Activated T-helper 17 cell treated with anti-CD3 and anti-CD28 coated beads, Interleukin-2, amount 50 U/mL, for 72 hours (primary cell): ENCODE results near the gene EIF3I. TPM values are rescaled to one million over a fixed set of nuclear protein-coding genes. Genes with fewer than 3 reads are reported as not detected.
A peak's percentile ranks its signal among the peaks of the same experiment; 100 is the strongest.
"Not testable (repeated sequence)": the region's sequence is repeated elsewhere in the genome, so short reads cannot be mapped to it uniquely, and the experiment has no call there.

Experiments
- ATAC-seq: fragments of 150-1000 bp; cut with Tn5 transposase; replicated peaks from 2 replicates; pipeline ENCODE4 v1.10.0; 2021; ENCODE audit warnings: mild to moderate bottlenecking, moderate library complexity
- H3K27ac Mint-ChIP-seq: one replicate; pipeline ENCODE4 v1.8.0; 2022; ENCODE audit warnings: mixed read lengths
- H3K27me3 Mint-ChIP-seq: one replicate; pipeline ENCODE4 v1.8.0; 2022; ENCODE audit warnings: mixed read lengths
- H3K36me3 Mint-ChIP-seq: one replicate; pipeline ENCODE4 v1.8.0; 2022; ENCODE audit warnings: low read depth, mild to moderate bottlenecking, mixed read lengths
- H3K4me1 Mint-ChIP-seq: one replicate; pipeline ENCODE4 v1.8.0; 2022; ENCODE audit warnings: mixed read lengths
- H3K4me3 Mint-ChIP-seq: one replicate; pipeline ENCODE4 v1.8.0; 2022; ENCODE audit warnings: mild to moderate bottlenecking, mixed read lengths
- H3K9me3 Mint-ChIP-seq: one replicate; pipeline ENCODE4 v1.8.0; 2022; ENCODE audit warnings: mixed read lengths
- total RNA-seq, 2 donors: library from RNA; stranded (reverse); gene quantifications; one replicate each; pipeline ENCODE4 v1.2.3, GENCODE V29; 2022

The EIF3I gene
- total RNA-seq, 2 donors from 2014 or later, result 203 to 303 TPM

DNA sequence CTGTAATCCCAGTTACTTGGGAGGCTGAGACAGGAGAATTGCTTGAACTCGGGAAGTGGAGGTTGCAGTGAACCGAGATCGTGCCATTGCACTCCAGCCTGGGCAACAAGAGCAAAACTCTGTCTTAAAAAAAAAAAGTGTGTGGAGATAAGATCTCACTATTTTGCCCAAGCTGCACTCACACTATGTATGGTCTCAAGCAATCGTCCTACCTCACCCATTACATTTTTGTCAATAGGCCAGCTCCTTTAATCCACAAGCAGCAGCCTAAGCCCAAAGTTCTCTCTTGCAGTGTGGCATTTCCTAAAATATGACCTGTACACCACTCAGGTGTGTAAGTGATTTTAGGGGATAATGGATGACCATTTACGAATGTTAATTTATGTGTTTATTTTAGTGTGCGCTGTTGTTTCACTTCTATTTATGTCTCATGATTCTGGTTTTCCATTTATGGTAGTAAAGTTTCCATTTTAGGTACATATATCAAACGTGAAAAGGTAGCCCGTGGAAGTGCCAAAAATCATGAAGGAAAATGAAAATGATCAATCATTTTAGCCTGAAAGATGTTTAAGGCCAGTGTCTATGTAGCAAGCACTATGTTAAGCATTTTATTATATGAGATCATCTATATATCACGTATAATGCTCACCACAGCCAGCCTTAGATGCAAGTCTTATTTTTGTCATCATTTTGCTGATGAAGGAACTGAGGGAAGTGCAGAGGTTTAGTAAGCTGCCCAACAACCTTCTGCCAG lies 34.4 kb downstream of the EIF3I start:
- Mint-ChIP-seq H3K9me3 (no peaks in the 10 kb centered on the region), H3K27ac (peak overlapping the region; percentile 92), H3K4me3 (peak overlapping the region; percentile 99), H3K27me3 (no peaks in the 10 kb centered on the region), H3K4me1 (peaks cover 22% of the 10 kb centered on the region), H3K36me3 (peaks cover 78% of the 10 kb centered on the region)
- peak; percentile 30 for ATAC-seq

GRCh38 chr1:32257227-32257508 lies 35.0 kb downstream of the EIF3I start:
- H3K4me1 Mint-ChIP-seq, result peaks cover 22% of the 10 kb centered on the region
- peaks cover 74% of the 10 kb centered on the region for H3K36me3 Mint-ChIP-seq
- H3K4me3 Mint-ChIP-seq, result peak overlapping the region; percentile 99
- no peaks in the 10 kb centered on the region for H3K9me3 Mint-ChIP-seq
- peak overlapping the region; percentile 92 for H3K27ac Mint-ChIP-seq
- ATAC-seq, result no peak
- no peaks in the 10 kb centered on the region for H3K27me3 Mint-ChIP-seq

DNA sequence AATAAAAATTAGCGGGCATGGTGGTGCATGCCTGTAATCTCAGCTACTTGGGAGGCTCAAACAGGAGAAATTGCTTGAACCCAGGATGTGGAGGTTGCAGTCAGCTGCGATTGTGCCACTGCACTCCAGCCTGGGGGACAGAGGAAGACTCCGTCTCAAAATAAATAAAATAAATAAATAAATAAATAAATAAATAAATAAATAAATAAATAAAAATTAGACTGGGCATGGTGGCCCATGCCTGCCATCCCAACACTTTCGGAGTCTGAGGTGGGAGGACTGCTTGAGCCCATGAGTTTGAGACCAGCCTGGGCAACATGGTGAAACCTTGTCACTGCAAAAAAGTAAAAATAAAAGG lies 41.0 kb downstream of the EIF3I start:
- not testable (repeated sequence) for ATAC-seq, H3K27me3 Mint-ChIP-seq, H3K9me3 Mint-ChIP-seq, H3K27ac Mint-ChIP-seq
- Mint-ChIP-seq H3K4me1 (peaks cover 29% of the 10 kb centered on the region), H3K4me3 (peak overlapping the region; percentile 62), H3K36me3 (peaks cover 65% of the 10 kb centered on the region)

DNA sequence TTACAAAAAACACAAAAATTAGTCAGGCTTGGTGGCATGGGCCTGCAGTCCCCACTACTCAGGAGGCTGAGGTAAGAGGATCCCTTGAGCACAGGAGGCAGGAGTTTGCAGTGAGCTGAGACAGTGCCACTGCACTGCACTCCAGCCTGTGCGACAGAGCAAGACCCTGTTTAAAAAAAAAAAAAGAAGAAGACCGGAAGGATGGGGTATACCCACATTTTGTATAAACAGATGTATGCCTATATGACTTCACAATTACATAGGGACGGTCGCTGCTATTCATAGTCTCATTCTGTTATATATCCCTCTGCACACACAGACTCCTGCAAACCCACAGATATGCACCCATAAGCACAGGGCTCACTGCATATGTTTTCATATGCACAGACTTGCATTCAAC lies 41.5 kb downstream of the EIF3I start:
- H3K4me3 Mint-ChIP-seq, result peak overlapping the region; percentile 62
- no peaks in the 10 kb centered on the region for H3K27me3 Mint-ChIP-seq
- ATAC-seq, result peak; percentile 72
- H3K27ac Mint-ChIP-seq, result peak overlapping the region; percentile 75
- peaks cover 65% of the 10 kb centered on the region for H3K36me3 Mint-ChIP-seq
- peaks cover 3% of the 10 kb centered on the region for H3K9me3 Mint-ChIP-seq
- peaks cover 29% of the 10 kb centered on the region for H3K4me1 Mint-ChIP-seq

DNA sequence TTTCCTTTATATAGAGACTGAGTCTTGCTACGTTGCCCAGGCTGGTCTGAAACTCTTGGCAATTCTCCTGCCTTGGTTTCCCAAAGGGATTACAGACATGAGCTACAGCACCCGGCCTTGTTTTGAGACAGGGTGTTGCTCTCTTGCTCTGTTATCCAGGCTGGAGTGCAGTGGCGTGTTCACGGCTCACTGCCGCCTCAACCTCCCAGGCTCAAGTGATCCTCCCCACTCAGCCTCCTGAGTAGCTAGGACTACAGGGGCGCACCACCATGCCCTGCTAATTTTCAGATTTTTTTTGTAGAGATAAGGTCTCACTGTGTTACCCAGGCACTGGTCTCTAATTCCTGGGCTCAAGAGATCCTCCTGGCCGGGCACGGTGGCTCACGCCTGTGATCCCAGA lies 43.6 kb downstream of the EIF3I start:
- ATAC-seq, result no peak
- peaks cover 61% of the 10 kb centered on the region for H3K36me3 Mint-ChIP-seq
- peak overlapping the region; percentile 77 for H3K4me3 Mint-ChIP-seq
- no peaks in the 10 kb centered on the region for H3K27me3 Mint-ChIP-seq
- peaks cover 3% of the 10 kb centered on the region for H3K9me3 Mint-ChIP-seq
- H3K4me1 Mint-ChIP-seq, result peaks cover 23% of the 10 kb centered on the region
- H3K27ac Mint-ChIP-seq, result peak overlapping the region; percentile 89

DNA sequence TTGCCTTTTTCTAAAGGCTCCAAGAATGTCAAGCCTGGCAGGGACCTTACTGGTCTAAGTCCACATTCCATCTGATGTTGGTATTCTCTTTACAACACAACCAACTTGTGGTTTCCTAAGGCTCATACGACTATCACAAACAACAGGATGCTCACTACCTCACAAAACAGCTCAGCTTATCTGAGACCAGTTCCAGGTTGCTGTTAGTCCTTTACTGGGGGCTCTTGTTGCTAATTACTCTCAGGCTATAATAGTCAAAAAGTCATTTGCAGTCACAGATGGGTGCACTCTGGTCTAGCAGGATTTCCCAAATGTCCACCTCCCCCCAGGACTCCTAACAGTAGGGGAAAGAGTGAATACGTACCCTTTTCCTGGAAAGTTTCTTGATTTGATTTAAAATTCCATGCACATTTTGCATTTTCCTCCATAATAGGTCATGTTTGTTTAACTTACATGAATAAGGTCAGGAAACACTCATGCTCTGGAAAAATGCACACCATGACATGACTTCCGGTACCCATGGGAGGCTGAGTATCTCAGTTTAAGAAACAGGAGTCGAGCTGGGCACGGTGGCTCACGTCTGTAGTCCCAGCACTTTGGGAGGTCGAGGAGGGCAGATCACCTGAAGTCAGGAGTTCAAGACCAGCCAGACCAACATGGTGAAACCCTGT lies 44.8 kb downstream of the EIF3I start:
- ATAC-seq, result peak; percentile 64
- Mint-ChIP-seq H3K4me1 (peaks cover 30% of the 10 kb centered on the region), H3K27me3 (no peaks in the 10 kb centered on the region), H3K27ac (peak overlapping the region; percentile 94), H3K4me3 (peak overlapping the region; percentile 77), H3K36me3 (peaks cover 64% of the 10 kb centered on the region), H3K9me3 (peaks cover 3% of the 10 kb centered on the region)

DNA sequence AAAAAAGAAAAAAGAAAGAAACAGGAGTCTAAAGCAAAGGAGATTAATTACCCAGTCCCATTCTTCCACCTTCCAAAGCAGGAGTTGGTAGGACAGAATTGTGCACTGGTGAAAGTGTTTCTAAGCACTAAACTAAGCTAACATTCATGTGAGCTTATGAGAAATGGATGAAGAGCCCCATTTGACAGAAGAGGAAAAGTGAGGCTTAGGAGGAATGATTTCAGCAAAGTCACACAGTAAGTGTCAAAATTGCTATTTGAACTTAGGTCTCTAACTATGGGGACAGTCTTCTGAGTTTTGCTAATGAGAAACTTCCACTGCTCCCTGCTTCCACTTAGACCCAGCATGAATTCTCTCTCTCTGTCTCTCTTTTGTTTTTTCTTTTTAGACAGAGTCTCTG lies 47.5 kb downstream of the EIF3I start:
- ATAC-seq, result no peak
- Mint-ChIP-seq H3K9me3 (peaks cover 3% of the 10 kb centered on the region), H3K36me3 (peaks cover 73% of the 10 kb centered on the region), H3K4me1 (peaks cover 47% of the 10 kb centered on the region), H3K27ac (no peak overlapping the region), H3K4me3 (no peak overlapping the region), H3K27me3 (no peaks in the 10 kb centered on the region)

- no peaks in the 10 kb centered on the region for H3K9me3 Mint-ChIP-seq
- peak overlapping the region; percentile 98 for H3K27ac Mint-ChIP-seq
- H3K4me1 Mint-ChIP-seq, result peaks cover 31% of the 10 kb centered on the region
- peaks cover 79% of the 10 kb centered on the region for H3K36me3 Mint-ChIP-seq
- ATAC-seq, result peak; percentile 29
- no peaks in the 10 kb centered on the region for H3K27me3 Mint-ChIP-seq
- peak overlapping the region; percentile 85 for H3K4me3 Mint-ChIP-seq
These were observed 50.6 kb downstream of the EIF3I start for GRCh38 chr1:32272557-32273390.

GRCh38 chr1:32273391-32274208 lies 51.4 kb downstream of the EIF3I start:
- peak; percentile 91 for ATAC-seq
- H3K9me3 Mint-ChIP-seq, result no peaks in the 10 kb centered on the region
- peaks cover 87% of the 10 kb centered on the region for H3K36me3 Mint-ChIP-seq
- H3K4me3 Mint-ChIP-seq, result peak overlapping the region; percentile 85
- H3K27me3 Mint-ChIP-seq, result no peaks in the 10 kb centered on the region
- H3K4me1 Mint-ChIP-seq, result peaks cover 31% of the 10 kb centered on the region
- peak overlapping the region; percentile 98 for H3K27ac Mint-ChIP-seq

DNA sequence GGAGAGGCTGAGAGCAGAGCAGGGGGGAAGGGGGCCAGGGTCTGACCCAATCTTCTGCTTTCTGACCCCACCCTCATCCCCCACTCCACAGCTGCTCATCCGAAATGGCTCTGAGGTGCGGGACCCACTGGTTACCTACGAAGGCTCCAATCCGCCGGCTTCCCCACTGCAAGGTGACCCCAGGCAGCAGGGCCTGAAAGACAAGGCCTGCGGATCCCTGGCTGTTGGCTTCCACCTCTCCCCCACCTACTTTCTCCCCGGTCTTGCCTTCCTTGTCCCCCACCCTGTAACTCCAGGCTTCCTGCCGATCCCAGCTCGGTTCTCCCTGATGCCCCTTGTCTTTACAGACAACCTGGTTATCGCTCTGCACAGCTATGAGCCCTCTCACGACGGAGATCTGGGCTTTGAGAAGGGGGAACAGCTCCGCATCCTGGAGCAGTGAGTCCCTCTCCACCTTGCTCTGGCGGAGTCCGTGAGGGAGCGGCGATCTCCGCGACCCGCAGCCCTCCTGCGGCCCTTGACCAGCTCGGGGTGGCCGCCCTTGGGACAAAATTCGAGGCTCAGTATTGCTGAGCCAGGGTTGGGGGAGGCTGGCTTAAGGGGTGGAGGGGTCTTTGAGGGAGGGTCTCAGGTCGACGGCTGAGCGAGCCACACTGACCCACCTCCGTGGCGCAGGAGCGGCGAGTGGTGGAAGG lies 52.6 kb downstream of the EIF3I start:
- H3K36me3 Mint-ChIP-seq, result peaks cover 94% of the 10 kb centered on the region
- H3K4me1 Mint-ChIP-seq, result peaks cover 31% of the 10 kb centered on the region
- no peak for ATAC-seq
- peak overlapping the region; percentile 98 for H3K27ac Mint-ChIP-seq
- no peaks in the 10 kb centered on the region for H3K27me3 Mint-ChIP-seq
- peak overlapping the region; percentile 85 for H3K4me3 Mint-ChIP-seq
- no peaks in the 10 kb centered on the region for H3K9me3 Mint-ChIP-seq

DNA sequence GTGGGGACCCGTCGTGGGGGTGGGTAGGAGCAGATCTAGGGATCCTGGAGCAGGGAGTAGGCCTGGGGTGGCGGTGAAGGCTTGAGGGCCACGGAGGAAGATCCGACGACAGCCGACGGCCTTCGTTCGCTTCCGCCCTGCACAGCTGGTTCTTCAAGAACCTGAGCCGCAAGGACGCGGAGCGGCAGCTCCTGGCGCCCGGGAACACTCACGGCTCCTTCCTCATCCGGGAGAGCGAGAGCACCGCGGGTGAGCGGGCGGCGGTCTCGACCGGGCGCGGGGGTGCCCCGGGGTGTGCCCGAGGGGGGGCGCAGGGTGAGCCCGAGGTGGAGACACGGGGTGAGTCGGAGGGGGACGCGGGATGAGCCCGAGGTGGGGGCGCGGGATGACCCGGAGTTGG lies 53.2 kb downstream of the EIF3I start:
- H3K36me3 Mint-ChIP-seq, result peaks cover 96% of the 10 kb centered on the region

GRCh38 chr1:32276032-32276782 lies 54.0 kb downstream of the EIF3I start:
- Mint-ChIP-seq H3K27ac (peak overlapping the region; percentile 30), H3K27me3 (no peaks in the 10 kb centered on the region), H3K36me3 (peaks cover 99% of the 10 kb centered on the region), H3K4me1 (peaks cover 30% of the 10 kb centered on the region), H3K4me3 (no peak overlapping the region), H3K9me3 (no peaks in the 10 kb centered on the region)
- ATAC-seq, result no peak

More for the DNA sequence above, 53.2 kb downstream of the EIF3I start:
- Mint-ChIP-seq H3K4me1 (peaks cover 31% of the 10 kb centered on the region), H3K27me3 (no peaks in the 10 kb centered on the region), H3K4me3 (no peak overlapping the region), H3K9me3 (no peaks in the 10 kb centered on the region), H3K27ac (no peak overlapping the region)
- no peak for ATAC-seq
